SU-DHL-6 (cell line): ENCODE data around the gene LRRC72.

Source experiments
- EZH2phosphoT487 ChIP-seq: fragments of 200-600 bp; sonication (generic), shearing (Covaris generic); conservative IDR thresholded peaks from 2 replicates; pipeline ENCODE4 v1.6.1; 2018; ENCODE audit warnings: mild to moderate bottlenecking, antibody characterized with exemption, low read length, moderate library complexity, mixed read lengths
- TF ChIP-seq, protein P1 (sequence below): fragments of 200-600 bp; sonication (generic); IDR thresholded peaks from one replicate; pipeline ENCODE4 v1.5.1; 2017; ENCODE audit warnings: antibody characterized with exemption, mild to moderate bottlenecking, low read length, moderate library complexity; ENCODE audit not compliant: insufficient read depth, poor library complexity, severe bottlenecking

DNA sequence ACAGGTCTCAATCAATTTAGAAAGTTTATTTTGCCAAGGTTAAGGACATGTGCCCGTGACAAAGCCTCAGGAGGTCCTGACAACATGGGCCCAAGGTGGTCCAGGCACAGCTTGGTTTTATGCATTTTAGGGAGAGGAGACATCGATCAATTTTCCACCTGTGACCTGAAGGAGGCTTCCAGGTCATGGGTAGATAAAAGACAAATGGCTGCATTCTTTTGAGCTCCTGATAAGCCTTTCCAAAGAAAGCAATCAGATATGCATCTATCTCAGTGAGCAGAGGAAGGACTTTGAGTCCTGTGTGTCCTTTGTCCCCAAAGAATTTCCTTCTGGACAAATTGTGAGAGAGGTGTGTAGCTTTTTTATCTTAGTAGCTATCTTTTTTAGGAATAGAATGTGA, 15.8 kb downstream of the LRRC72 start:
- TF ChIP-seq, protein P1, sequence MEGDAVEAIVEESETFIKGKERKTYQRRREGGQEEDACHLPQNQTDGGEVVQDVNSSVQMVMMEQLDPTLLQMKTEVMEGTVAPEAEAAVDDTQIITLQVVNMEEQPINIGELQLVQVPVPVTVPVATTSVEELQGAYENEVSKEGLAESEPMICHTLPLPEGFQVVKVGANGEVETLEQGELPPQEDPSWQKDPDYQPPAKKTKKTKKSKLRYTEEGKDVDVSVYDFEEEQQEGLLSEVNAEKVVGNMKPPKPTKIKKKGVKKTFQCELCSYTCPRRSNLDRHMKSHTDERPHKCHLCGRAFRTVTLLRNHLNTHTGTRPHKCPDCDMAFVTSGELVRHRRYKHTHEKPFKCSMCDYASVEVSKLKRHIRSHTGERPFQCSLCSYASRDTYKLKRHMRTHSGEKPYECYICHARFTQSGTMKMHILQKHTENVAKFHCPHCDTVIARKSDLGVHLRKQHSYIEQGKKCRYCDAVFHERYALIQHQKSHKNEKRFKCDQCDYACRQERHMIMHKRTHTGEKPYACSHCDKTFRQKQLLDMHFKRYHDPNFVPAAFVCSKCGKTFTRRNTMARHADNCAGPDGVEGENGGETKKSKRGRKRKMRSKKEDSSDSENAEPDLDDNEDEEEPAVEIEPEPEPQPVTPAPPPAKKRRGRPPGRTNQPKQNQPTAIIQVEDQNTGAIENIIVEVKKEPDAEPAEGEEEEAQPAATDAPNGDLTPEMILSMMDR: no peak
- no peak for TF ChIP-seq EZH2phosphoT487
